Measurements from ENCODE around the gene TP73.

DNA sequence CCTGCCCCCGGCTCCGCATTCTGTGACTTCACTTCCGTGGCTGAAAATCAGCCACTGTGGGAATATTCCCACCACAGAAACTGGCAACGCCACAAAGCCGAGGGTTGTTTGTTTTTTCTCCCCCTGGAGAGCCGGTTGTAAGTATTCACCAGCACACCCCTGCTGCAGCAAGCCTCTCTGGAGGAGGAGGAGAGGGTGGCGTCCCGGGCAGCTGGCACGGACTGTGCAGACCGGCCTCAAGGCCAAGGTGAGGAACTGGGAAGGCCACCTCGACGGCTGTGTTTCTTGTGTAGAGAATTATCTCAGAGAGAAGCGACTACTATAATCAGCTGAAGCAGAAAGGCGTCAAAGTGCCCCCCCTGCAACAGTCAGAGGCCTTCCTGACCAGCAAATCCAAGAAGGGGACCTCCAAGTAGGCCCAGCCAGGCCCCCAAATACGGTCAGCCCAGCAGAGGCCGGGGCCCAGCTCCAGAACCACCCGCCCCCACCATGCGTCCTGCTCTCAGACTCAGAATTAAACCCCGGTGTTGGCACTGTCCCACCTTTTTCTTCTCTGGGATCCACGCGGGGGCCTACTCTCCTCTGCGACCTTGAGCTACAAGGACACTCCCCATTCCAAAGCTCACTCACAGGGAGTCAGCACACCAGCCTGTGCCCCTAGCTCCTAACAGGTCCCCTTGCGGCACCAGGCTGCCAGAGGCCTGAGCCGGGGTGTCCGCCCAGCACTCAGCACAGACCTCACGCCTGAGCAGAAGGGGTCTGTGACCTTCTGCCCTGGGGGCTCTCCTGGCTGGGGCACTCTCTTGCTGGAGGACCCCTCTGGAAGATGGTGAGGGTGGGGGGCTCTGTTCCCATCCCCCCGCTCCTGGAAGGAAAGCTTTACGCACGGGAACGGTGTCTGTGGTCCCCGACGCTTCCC lies 119.1 kb downstream of the TP73 start:
- TF ChIP-seq CTCF (IDR thresholded peaks at IDR 0.05), result no peak
- no peak for TF ChIP-seq POLR2A (IDR thresholded peaks at IDR 0.05)
